Skeletal muscle cell (primary cell): ENCODE data around the gene PTGES3.
A peak's percentile ranks its signal among the peaks of the same experiment; 100 is the strongest.
"Not testable (repeated sequence)": the region's sequence is repeated elsewhere in the genome, so short reads cannot be mapped to it uniquely, and the experiment has no call there.

Experiments used
- DNase-seq: peaks from one replicate; pipeline ENCODE4 v3.0.0-alpha.2; 2010; ENCODE audit warnings: low read depth
- H3K4me3 ChIP-seq: 2 replicates; pipeline ENCODE4 v1.5.1; 2011; ENCODE audit warnings: low read depth, mild to moderate bottlenecking, control low read depth, low read length, moderate library complexity

PTGES3 gene

DNA sequence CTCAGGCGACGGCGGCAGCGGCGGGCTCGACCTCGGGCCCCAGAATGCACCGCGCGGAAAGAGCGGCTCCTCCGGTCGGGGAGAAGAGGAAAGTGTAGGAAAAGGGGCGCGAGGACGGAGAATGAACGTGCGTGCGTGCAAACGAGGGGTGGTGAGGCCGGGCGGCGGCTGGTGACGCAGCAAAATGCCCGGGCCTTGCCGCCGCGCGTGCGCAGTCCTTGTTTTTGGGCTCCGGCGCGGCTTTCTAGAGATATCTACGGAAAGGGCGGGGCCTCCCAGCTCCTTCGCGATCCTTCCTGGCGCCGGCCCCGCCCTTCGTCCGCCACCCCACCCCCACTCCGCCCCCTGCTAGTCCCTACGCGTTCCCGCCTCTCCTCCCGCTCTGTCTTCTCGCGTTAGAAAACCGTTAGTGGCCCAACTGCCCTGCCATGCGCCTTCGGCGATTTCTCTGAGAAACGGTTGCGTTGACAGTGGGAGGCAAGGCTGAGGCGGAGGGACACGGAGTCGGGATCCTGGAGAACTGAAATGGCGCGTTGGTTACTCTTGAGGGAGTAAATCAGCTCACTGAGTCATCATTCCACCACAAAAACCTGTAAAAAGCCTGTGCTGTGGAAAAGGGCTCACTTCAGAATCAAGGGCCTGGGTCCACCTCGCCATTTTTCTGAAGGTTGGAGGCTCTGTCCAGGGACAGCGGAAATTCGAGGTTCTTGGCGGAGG, at the start of gene PTGES3:
PTGES3 (minus strand) TSS at position 156 of the 717 bp plus-strand sequence. CDS start 285 bp downstream, outside the sequence.
- peak within 1 kb of the TSS; percentile 88 for H3K4me3 ChIP-seq
- peak; percentile 92 for DNase-seq

GRCh38 chr12:56728139-56728861, 40.2 kb upstream of the PTGES3 start:
- DNase-seq, result no peak
- no peak overlapping the region for H3K4me3 ChIP-seq

DNA sequence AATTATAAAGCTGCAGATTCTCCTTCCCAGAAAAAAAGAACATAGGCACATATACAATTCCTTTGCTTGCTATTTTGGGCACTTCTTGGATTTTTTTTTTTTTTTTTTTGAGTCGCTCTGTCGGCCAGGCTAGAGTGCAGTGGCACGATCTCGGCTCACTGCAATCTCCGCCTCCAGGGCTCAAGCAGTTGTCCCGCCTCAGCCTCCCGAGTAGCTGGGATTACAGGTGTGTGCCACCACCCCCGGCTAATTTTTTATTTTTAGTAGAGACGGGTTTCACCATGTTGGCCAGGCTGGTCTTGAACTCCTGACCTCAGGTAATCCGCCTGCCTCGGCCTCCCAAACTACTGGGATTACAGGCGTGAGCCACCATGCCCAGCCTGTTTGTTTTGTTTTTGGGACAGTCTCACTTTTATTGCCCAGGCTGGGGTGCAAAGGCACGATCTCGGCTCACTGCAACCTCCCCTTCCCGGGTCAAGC, 38.2 kb upstream of the PTGES3 start:
- not testable (repeated sequence) for DNase-seq, H3K4me3 ChIP-seq

GRCh38 chr12:56725723-56726102, 37.6 kb upstream of the PTGES3 start:
- DNase-seq, result no peak
- H3K4me3 ChIP-seq, result peak overlapping the region; percentile 100

DNA sequence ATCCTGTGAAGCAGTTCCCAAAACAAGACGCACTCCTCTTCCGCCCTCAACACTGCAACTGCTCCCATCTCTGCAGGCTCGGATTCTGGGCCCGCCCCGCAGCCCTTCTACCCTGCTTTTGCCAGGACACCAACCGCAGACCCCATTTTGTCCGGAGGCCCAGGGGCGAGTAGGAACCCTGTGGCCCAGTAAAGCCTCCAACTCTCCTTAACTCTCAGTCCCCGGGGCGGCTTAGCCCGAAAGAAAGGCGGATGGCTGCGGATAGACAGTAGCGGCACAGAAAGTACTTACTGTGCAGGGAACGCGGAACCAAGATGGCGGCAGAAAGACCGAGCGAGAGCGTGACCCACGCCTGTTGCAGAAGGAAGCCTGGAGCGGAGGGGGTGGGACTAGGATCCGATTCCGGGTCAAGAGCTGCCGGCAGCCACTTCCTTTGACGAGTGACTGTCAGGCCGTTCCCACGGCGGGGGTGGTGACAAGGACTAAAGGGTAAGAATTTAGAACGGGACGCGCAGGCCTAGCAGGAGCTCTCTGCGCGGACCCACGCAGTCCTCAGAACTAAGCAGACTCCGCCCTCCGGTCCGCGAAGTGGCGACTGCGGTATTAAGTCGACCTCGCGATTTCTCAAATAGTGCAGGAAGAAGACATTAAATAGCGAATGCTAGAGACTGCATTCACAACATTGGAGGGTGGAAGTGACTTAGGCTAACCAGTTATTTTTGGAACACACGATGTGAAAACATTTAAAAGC, 37.1 kb upstream of the PTGES3 start, which contains the start of gene NACA:
NACA (minus strand) TSS at position 328 of the 751 bp plus-strand sequence. CDS start 778 bp downstream, outside the sequence.
- DNase-seq, result peak; percentile 94
- peak within 1 kb of the TSS; percentile 100 for H3K4me3 ChIP-seq

- peak overlapping the region; percentile 100 for H3K4me3 ChIP-seq
- DNase-seq, result no peak
These were observed 36.6 kb upstream of the PTGES3 start for GRCh38 chr12:56724701-56724971.

DNA sequence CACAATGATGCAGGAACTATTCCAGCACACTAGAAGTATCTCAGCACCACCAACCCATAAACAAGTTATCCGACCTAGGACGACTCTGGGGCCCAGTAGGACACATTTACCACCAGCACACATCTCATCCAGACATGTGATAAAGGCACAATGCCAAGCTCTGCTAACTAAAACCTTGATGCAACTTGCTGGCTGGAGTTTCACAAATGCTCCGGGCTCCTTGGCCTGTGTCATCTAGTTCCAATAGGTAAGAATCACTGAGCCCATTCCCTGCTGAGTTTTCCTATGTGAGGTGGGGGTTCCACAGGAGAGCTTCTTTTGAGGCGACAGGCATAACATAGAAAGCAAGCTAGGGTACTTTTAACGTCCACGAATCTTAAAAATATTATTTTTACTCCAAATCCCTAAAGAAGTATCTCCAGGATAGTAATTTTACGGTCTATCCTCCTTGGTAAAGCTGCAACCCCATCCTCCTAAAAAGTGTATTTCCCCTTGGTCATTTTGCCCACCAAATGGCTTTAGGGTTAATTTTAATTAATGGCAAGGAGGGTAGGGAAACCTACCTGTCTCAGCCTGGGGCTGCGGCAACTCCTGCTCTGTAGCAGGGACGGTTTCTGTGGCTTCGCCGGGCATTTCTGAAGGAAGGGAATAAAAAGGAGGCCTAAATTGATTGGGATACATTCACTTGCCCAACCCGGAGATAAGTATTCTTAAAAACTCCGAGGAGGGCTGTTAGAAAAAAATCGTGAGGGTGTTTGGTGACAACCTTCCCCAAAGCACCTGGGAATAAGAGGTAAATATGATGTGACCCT, 36.0 kb upstream of the PTGES3 start:
- DNase-seq, result peak; percentile 60

GRCh38 chr12:56723352-56723751, 35.3 kb upstream of the PTGES3 start:
- DNase-seq, result no peak
- peak overlapping the region; percentile 100 for H3K4me3 ChIP-seq

More for the DNA sequence above, 36.0 kb upstream of the PTGES3 start:
- H3K4me3 ChIP-seq, result peak overlapping the region; percentile 100

GRCh38 chr12:56722832-56723231, 34.7 kb upstream of the PTGES3 start:
- DNase-seq, result no peak
- H3K4me3 ChIP-seq, result peak overlapping the region; percentile 100

GRCh38 chr12:56721721-56722120, 33.6 kb upstream of the PTGES3 start:
- DNase-seq, result no peak
- peak overlapping the region; percentile 100 for H3K4me3 ChIP-seq

GRCh38 chr12:56721216-56721615, 33.1 kb upstream of the PTGES3 start:
- no peak overlapping the region for H3K4me3 ChIP-seq
- no peak for DNase-seq

DNA sequence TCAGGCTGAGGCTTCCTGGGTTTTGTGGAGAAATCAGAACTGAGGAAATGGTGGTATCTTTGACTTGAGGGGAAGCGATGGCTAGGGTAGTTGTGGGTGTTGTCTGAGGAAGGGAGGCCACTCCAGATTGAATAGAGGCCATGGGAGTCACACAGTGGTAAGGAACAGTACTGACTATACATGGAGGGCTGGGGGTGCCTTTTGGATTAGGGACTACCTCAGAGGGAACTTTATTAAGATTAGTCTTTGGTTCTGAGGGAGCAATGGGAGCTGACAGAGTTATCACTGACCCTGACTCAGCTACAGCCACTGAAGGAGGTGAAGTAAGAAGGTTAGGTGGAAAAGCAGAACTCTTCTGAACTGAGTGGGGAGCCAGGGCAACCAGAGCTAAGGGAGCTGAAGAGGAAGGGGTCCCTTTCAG, 32.7 kb upstream of the PTGES3 start:
- DNase-seq, result no peak
- no peak overlapping the region for H3K4me3 ChIP-seq

DNA sequence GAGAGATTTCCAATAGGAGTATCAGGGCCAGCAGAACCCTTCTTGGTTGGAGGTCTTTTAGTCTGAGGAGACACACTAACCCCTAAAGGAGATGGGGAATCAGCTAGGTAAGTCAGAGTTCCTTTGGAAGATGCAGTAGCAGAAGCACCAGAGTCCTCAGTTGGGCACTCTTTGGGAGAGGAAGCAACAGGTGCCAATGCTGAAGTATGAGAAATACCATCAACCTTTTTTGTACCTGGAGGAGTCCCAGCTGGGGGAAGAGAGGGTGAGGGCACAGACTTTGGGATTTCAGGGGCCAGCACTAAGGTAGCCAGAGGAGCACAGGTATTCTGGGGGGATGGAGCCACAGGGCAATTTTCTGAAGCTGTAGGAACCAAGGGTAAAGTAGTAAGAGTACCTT, 31.0 kb upstream of the PTGES3 start:
- H3K4me3 ChIP-seq, result no peak overlapping the region
- DNase-seq, result no peak

- no peak for DNase-seq
- no peak overlapping the region for H3K4me3 ChIP-seq
These were observed 30.6 kb upstream of the PTGES3 start for GRCh38 chr12:56718636-56719035.

GRCh38 chr12:56718149-56718548, 30.1 kb upstream of the PTGES3 start:
- DNase-seq, result no peak
- H3K4me3 ChIP-seq, result no peak overlapping the region

GRCh38 chr12:56716933-56717880, 29.1 kb upstream of the PTGES3 start:
- no peak overlapping the region for H3K4me3 ChIP-seq
- DNase-seq, result no peak

- no peak for DNase-seq
- no peak overlapping the region for H3K4me3 ChIP-seq
These were observed 28.4 kb upstream of the PTGES3 start for GRCh38 chr12:56716458-56716857.

DNA sequence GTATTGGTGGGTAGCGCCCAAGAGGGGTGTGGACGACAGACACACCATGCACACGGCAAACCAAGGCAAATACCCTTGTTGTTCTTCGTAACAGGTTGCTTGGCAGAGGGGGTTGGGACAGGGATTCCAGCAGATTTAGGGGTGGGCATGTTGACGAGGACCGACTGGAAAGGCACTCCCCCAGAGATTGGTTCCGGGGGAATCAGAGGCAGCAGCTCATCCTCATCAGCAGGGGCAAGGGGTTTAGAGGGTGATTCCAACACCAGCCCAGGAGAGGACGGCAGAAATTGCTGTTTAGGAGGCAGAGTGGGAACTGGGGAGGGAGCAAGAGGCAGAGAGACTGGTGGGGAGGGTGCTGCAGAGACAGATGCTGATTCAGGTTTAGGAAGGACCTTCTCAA, 27.7 kb upstream of the PTGES3 start:
- no peak overlapping the region for H3K4me3 ChIP-seq
- no peak for DNase-seq
